Upper lobe of left lung (tissue), 6 donors: Measurements from ENCODE around the gene CPNE7. TPM values are rescaled to one million over a fixed set of nuclear protein-coding genes. Genes with fewer than 3 reads are reported as not detected.
A peak's percentile ranks its signal among the peaks of the same experiment; 100 is the strongest.

Experiments
- ATAC-seq, 2 donors: fragments of 200-7000 bp; cut with Tn5 transposase; one replicate each; pipeline ENCODE4 v1.9.1; 2022; ENCODE audit warnings: mild to moderate bottlenecking in 2 of 2, moderate library complexity in 2 of 2; ENCODE audit not compliant: low FRiP score in 2 of 2
- DNase-seq, 2 donors: peaks; one replicate each; pipeline ENCODE4 v3.0.0-alpha.2; 2019 to 2020
- H3K27ac ChIP-seq, 4 donors: fragments of 200-600 bp; sonication (generic); one replicate each; pipeline ENCODE4 v1.5.1; 2016 to 2019
- H3K27me3 ChIP-seq, 4 donors: fragments of 200-600 bp; sonication (generic); one replicate each; pipeline ENCODE4 v1.5.1; 2017 to 2019
- H3K36me3 ChIP-seq, 4 donors: fragments of 200-600 bp; sonication (generic); one replicate each; pipeline ENCODE4 v1.5.1; 2016 to 2019
- H3K4me1 ChIP-seq, 4 donors: fragments of 200-600 bp; sonication (generic); one replicate each; pipeline ENCODE4 v1.5.1; 2018 to 2019
- H3K4me3 ChIP-seq, 4 donors: fragments of 200-600 bp; sonication (generic); one replicate each; pipeline ENCODE4 v1.5.1; 2017 to 2019; ENCODE audit warnings: mild to moderate bottlenecking in 2 of 4, moderate library complexity in 1 of 4
- H3K9me3 ChIP-seq, 4 donors: fragments of 200-600 bp; sonication (generic); one replicate each; pipeline ENCODE4 v1.5.1; 2018 to 2019
- EP300 ChIP-seq, 4 donors: sonication (generic); formaldehyde crosslinking; IDR thresholded peaks; one replicate each; pipeline ENCODE4 v1.5.1; 2017; ENCODE audit warnings: antibody characterized with exemption in 4 of 4, control low read depth in 2 of 4
- POLR2A ChIP-seq, 4 donors: fragments of 450-650 bp; IDR thresholded peaks; one replicate each; pipeline ENCODE4 v1.5.1; 2016 to 2017; ENCODE audit warnings: antibody characterized with exemption in 4 of 4, mild to moderate bottlenecking in 2 of 4
- POLR2AphosphoS5 ChIP-seq, 2 donors: sonication (generic); formaldehyde crosslinking; IDR thresholded peaks; one replicate each; pipeline ENCODE4 v1.5.1; 2017; ENCODE audit warnings: antibody characterized with exemption in 2 of 2
- WGBS, 2 donors: methylation state at CpG; one replicate each; pipeline ENCODE4 v1.1.5; 2017 to 2018; 5-methylcytosine and 5-hydroxymethylcytosine counted together
- total RNA-seq, 6 donors: library from RNA; depleted of rRNA in 4 of 6; stranded (reverse); fragments of >200 nt in 4 of 6; gene quantifications; one replicate each; pipeline versions ENCODE4 v1.1.0 to v1.2.1, GENCODE V29; 2016 to 2021
- TF ChIP-seq, protein P1 (sequence below), 6 experiments: fragments of 450-650 bp in 4 of 6; fragments of 200-600 bp in 2 of 6; sonication (generic) in 2 of 6; IDR thresholded peaks; one replicate each; pipeline ENCODE4 v1.5.1; 2016 to 2019; ENCODE audit warnings: antibody characterized with exemption in 6 of 6
- donor health status: DM: no; HTN: no; CAD: no; lungs with moderate emphysema.
- donor health status: DM: no; HTN: yes; CAD: no; lungs with severe emphysema.

The CPNE7 gene
- total RNA-seq, 6 donors from 2014 or later, result 1.4 to 14.7 (median 3.6) TPM; not detected in 2

DNA sequence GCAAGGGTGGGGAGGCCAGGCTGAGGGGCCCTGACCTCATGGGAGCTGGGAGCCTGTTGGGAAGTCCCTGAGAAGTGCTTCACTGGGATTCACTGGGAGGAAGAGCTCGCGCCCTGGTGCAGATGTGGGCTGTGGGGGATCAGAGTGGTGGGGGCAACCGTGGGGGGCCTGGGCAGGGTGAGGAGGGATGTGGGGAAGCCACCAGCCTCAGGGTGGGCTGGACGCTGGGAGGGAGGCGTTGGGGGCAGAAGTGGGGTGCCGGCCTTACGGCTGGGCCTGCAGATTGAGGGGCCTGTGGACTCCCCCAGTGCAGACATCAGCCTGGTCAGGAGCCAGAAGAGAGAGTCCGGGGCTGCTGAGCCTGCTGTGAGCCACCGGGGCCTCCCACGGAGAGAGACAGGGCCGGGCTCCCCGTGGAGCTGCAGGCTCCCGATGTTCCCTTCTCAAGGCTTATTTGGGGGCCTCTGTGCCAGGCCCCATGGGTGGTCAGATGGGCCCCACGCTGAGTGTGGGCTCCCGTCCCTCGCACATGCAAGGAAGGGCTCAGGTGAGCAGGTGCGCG is 45.7 kb downstream of the CPNE7 start:
- no peak for TF ChIP-seq EP300 (IDR thresholded peaks at IDR 0.05)
- TF ChIP-seq POLR2A (IDR thresholded peaks at IDR 0.05), result no peak
- TF ChIP-seq POLR2AphosphoS5 (IDR thresholded peaks at IDR 0.05), result no peak
- TF ChIP-seq, protein P1, sequence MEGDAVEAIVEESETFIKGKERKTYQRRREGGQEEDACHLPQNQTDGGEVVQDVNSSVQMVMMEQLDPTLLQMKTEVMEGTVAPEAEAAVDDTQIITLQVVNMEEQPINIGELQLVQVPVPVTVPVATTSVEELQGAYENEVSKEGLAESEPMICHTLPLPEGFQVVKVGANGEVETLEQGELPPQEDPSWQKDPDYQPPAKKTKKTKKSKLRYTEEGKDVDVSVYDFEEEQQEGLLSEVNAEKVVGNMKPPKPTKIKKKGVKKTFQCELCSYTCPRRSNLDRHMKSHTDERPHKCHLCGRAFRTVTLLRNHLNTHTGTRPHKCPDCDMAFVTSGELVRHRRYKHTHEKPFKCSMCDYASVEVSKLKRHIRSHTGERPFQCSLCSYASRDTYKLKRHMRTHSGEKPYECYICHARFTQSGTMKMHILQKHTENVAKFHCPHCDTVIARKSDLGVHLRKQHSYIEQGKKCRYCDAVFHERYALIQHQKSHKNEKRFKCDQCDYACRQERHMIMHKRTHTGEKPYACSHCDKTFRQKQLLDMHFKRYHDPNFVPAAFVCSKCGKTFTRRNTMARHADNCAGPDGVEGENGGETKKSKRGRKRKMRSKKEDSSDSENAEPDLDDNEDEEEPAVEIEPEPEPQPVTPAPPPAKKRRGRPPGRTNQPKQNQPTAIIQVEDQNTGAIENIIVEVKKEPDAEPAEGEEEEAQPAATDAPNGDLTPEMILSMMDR (IDR thresholded peaks at IDR 0.05), result no peak
- no peak for ATAC-seq
- DNase-seq, result peak in 1 of 2 donors; percentile 76

DNA sequence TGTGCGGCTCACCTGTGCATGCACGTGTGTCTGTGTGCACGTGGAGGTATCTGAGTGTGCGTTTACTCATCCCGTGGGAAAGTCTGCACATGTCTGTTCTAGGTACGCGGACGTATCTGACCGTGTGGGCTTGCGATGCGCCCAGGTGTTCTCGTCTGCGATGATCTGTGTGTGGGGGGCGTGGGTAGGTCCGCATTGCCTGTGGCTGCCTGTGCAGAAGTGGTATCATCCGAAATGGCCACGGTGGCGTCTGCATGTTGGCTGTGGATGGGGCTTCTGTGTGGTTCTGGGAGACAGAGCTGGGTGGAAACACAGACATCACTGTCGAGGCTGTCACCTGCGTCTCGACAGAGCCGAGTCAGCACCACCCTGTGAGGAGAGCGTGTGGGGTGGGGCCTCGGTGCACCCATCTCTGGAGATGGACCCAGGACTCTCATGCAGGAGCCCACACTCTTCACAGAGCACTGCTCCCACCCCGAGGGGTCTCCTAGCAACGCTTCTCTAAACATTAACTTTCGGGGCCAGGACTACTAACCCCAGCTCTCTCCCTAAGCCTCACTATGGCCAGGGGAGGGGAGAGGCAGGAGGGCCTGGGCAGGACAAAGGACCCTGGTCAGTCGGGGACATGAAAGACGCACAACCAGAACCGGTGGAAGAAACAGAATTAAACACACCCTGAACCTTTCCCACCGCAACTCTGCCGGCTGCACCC is 46.3 kb downstream of the CPNE7 start:
- Histone ChIP-seq H3K27me3 (no peaks in the 10 kb centered on the region), H3K4me1 (peaks cover 0 to 10% (median 2%) of the 10 kb centered on the region in 4 donors), H3K4me3 (no peak overlapping the region), H3K36me3 (no peaks in the 10 kb centered on the region), H3K27ac (peak overlapping the region in 2 of 4 donors; percentile 64 to 86), H3K9me3 (no peaks in the 10 kb centered on the region)
- DNase-seq, result no peak
- WGBS, 2 donors, result 71 to 86% methylated on average over 20 to 23 of the region's 32 CpGs
- ATAC-seq, result no peak
- TF ChIP-seq POLR2AphosphoS5 (IDR thresholded peaks at IDR 0.05) (no peak), EP300 (IDR thresholded peaks at IDR 0.05) (no peak)

More for the DNA sequence above, 45.7 kb downstream of the CPNE7 start:
- no peak overlapping the region for H3K27ac ChIP-seq
- WGBS, 2 donors, result 81 to 83% methylated on average over 13 to 17 of the region's 18 CpGs
- peaks cover 0 to 12% (median 4%) of the 10 kb centered on the region in 4 donors for H3K4me1 ChIP-seq
- no peak overlapping the region for H3K4me3 ChIP-seq
- H3K9me3 ChIP-seq, result no peaks in the 10 kb centered on the region
- no peaks in the 10 kb centered on the region for H3K36me3 ChIP-seq
- no peaks in the 10 kb centered on the region for H3K27me3 ChIP-seq

DNA sequence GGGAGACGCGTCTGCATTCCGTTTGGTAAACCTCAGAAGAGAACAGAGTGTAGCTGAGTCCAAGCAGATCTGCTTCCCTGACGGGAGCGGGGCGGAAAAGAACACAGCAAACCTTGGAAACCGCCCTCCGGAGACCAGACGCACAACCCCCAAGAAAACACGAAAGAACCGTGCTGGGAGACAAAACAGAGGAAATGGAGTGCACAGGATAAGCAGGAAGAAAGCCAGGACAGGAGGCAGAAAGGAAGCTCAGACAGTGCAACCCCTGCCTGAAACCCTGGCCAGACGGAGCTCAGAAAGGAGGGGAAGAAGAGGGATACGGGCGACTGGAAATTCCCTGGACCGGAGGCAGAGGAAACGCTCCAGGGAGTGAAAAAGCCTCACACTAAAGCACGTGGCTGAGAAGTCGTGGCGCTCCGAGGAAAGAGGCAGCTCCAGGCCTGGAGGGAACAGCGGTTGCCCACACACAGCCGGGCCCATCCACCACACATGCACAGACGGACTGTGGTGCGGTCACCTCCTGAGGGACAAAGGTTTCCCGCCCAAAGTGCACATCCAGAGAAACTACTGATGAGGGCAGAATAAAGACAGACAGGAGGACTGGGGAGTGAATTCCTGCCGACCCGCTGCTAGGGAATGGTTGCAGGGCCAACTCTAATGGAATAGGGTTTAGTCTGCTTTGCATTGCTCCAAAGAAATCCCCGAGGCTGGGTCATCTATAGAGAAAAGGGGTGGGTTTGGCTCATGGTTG is 48.1 kb downstream of the CPNE7 start:
- Histone ChIP-seq H3K27me3 (no peaks in the 10 kb centered on the region), H3K27ac (peak overlapping the region; percentile 39 to 86 (median 74)), H3K9me3 (no peaks in the 10 kb centered on the region), H3K4me1 (peaks cover 0 to 6% (median 0%) of the 10 kb centered on the region in 4 donors), H3K36me3 (no peaks in the 10 kb centered on the region), H3K4me3 (no peak overlapping the region)
- ATAC-seq, result peak; percentile 22 to 42
- DNase-seq, result no peak
- TF ChIP-seq, protein P1 (IDR thresholded peaks at IDR 0.05), result no peak
- TF ChIP-seq POLR2AphosphoS5 (IDR thresholded peaks at IDR 0.05), result peak; percentile 28 to 52
- WGBS, 2 donors, result 38 to 49% methylated on average over 28 of the region's 28 CpGs

DNA sequence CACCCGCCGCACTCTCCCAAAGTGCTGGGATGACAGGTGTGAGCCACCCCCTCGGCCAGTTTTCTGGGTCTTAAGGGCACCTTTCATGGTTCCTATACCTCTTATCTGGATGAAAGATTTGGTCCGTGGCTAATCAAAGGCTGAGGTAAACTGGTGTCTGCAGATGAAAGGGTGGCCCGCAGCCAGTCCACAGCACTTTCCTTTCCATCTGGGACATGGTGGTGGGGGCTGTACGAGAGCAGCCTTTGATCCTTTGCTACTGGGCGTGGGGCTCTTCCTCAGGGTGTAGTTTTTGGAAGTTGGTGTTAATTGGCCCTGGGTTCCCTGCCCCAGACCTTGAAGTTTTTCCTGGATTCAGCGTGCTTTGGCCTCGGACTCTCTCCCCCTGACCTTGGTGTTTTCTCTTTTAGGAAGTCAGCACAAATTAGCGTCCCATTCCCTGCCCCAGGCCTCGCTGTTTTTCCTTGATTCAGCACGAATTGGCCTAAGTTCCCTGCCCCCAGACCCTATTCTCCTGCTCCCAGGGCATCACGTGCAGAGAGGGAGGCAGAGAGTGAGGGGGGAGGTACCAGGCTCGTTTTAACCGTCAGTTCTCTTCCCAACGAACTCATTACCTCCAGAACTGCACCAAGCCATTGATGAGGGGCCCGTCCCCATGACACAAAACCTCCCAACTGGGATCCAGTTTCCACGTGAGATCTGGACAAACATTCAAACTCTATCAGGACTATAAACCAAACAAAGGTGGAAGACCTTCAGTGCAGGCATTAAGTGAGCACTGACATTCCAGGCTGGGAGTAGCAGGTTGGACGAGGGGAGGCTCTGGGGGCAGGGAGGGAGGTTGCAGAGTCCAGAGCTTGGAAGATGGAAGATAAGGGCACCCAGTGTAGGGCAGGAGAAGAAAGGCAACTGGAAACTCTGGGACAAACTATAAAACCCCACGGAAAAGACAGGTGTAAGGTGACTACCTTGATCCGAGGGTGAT is 49.5 kb downstream of the CPNE7 start:
- no peaks in the 10 kb centered on the region for H3K36me3 ChIP-seq
- H3K9me3 ChIP-seq, result peaks cover 0 to 3% (median 0%) of the 10 kb centered on the region in 4 donors
- no peak for TF ChIP-seq POLR2A (IDR thresholded peaks at IDR 0.05)
- TF ChIP-seq POLR2AphosphoS5 (IDR thresholded peaks at IDR 0.05), result no peak
- TF ChIP-seq, protein P1 (IDR thresholded peaks at IDR 0.05), result no peak
- TF ChIP-seq EP300 (IDR thresholded peaks at IDR 0.05), result no peak
- H3K4me1 ChIP-seq, result peaks cover 0 to 6% (median 0%) of the 10 kb centered on the region in 4 donors
- no peaks in the 10 kb centered on the region for H3K27me3 ChIP-seq
- no peak overlapping the region for H3K4me3 ChIP-seq
- WGBS, 2 donors, result 62 to 67% methylated on average over 21 of the region's 21 CpGs
- H3K27ac ChIP-seq, result peak overlapping the region in 1 of 4 donors; percentile 86
- ATAC-seq (no peak), DNase-seq (no peak)
